Activated T-cell treated with anti-CD3 and anti-CD28 coated beads, Interleukin-2, amount 50 U/mL, for 4 hours (primary cell): ENCODE data around the gene ZNF804B. TPM values are rescaled to one million over a fixed set of nuclear protein-coding genes. Genes with fewer than 3 reads are reported as not detected.

Source experiments
- ATAC-seq, 2 donors: fragments of 200-7000 bp; cut with Tn5 transposase; one replicate each; pipeline ENCODE4 v1.10.0; 2021
- DNase-seq: peaks from one replicate; pipeline ENCODE4 v3.0.0-alpha.2; 2020
- H3K27me3 Mint-ChIP-seq: one replicate; pipeline ENCODE4 v1.8.0; 2021; ENCODE audit warnings: low read depth, mixed read lengths
- H3K36me3 Mint-ChIP-seq: one replicate; pipeline ENCODE4 v1.8.0; 2022; ENCODE audit warnings: mixed read lengths; ENCODE audit not compliant: insufficient read depth
- H3K4me1 Mint-ChIP-seq: one replicate; pipeline ENCODE4 v1.8.0; 2021; ENCODE audit warnings: low read depth, mixed read lengths
- H3K4me3 Mint-ChIP-seq: one replicate; pipeline ENCODE4 v1.8.0; 2021; ENCODE audit warnings: mild to moderate bottlenecking, moderate library complexity, mixed read lengths
- H3K9me3 Mint-ChIP-seq: one replicate; pipeline ENCODE4 v1.8.0; 2021; ENCODE audit warnings: mixed read lengths
- total RNA-seq, 3 donors: library from RNA; stranded (reverse); gene quantifications; one replicate each; pipeline ENCODE4 v1.2.1, GENCODE V29; 2021

The ZNF804B gene
- total RNA-seq, 3 donors from 2014 or later, result not detected

DNA sequence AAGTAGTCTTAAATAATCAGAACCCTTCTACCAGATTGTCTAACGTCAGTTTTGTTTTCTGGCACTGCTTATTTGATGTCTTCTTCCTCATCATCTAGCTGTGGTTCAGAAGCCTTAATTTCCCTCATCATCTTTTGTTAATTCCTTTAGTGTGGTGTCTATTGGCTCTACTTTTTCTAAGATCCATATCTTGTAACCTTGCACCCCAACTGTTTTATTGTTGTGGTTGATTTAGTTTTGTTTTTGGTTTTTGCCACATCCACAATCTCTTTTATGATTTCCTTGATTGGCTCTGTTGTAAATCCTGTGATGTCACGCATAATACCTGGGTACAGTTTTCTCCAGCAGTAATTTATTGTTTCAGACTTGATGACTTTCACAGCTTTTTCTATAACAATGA, 499.6 kb downstream of the ZNF804B start:
- H3K4me1 Mint-ChIP-seq, result peaks cover 7% of the 10 kb centered on the region
- ATAC-seq, result no peak
- H3K4me3 Mint-ChIP-seq, result no peak overlapping the region
- H3K27me3 Mint-ChIP-seq, result no peaks in the 10 kb centered on the region
- H3K9me3 Mint-ChIP-seq, result peaks cover 4% of the 10 kb centered on the region
- no peaks in the 10 kb centered on the region for H3K36me3 Mint-ChIP-seq
- no peak for DNase-seq

DNA sequence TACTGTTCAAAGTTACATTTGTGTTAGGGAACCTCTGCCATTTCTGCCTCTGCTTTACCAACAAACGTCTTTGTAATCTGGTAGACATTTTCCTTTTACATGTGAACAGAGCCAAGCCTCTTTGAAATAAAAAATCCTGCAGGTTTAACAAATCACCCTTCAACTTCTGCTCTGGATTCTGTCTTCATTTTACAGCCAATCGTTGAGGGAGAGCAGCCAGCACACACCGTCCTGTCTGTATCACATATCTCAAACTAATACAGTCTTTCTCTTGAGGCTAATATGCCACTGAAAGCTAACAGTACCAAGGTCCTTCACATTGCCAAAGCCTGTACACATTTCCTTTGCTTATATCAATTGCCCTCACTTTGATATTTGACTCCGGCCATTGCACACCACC, 504.6 kb downstream of the ZNF804B start:
- no peak for DNase-seq
- Mint-ChIP-seq H3K36me3 (no peaks in the 10 kb centered on the region), H3K4me3 (no peak overlapping the region), H3K9me3 (no peaks in the 10 kb centered on the region), H3K4me1 (peaks cover 2% of the 10 kb centered on the region), H3K27me3 (peaks cover 2% of the 10 kb centered on the region)
- ATAC-seq, result no peak

DNA sequence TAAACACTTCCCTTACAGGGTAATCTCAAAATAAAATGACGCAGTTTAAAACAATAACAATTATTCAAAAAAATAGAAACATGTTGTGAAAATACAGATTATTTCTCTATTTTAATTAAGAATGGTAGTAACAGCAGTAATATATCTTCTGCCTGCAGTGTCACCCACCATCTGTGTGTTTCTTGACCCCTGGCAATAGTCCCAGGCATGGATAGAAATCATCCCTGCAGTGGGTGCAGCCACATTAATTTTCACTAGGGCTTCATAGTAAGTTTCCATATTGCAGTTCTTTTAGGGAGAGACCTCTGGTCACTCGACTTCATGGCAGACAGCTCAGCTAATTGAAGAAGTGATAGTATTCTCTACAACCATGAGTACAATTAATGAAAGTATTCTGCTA, 506.1 kb downstream of the ZNF804B start:
- Mint-ChIP-seq H3K4me1 (no peaks in the 10 kb centered on the region), H3K4me3 (no peak overlapping the region), H3K27me3 (peaks cover 2% of the 10 kb centered on the region), H3K36me3 (no peaks in the 10 kb centered on the region), H3K9me3 (no peaks in the 10 kb centered on the region)
- no peak for ATAC-seq
- DNase-seq, result no peak

DNA sequence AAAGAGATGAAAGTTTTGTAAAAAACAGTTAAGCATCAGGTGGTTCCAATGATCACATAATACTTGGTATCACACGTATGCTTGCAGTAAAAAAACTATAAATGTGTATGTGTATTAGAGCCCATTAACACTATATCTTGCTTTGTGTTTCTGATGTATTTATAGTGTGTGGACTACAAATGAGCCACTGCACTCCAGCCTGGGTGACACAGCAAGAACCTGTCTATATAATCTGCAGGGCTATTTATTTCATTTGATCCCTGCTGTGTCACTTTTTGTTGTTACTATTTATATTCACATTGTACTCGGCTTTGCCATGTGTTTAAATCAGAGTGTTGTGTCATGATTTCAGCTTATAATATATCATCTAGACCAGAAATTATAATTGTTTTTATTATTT, 523.8 kb downstream of the ZNF804B start:
- DNase-seq (no peak), ATAC-seq (no peak)
- H3K4me1 Mint-ChIP-seq, result no peaks in the 10 kb centered on the region
- no peaks in the 10 kb centered on the region for H3K36me3 Mint-ChIP-seq
- no peaks in the 10 kb centered on the region for H3K27me3 Mint-ChIP-seq
- H3K9me3 Mint-ChIP-seq, result peaks cover 5% of the 10 kb centered on the region
- no peak overlapping the region for H3K4me3 Mint-ChIP-seq

DNA sequence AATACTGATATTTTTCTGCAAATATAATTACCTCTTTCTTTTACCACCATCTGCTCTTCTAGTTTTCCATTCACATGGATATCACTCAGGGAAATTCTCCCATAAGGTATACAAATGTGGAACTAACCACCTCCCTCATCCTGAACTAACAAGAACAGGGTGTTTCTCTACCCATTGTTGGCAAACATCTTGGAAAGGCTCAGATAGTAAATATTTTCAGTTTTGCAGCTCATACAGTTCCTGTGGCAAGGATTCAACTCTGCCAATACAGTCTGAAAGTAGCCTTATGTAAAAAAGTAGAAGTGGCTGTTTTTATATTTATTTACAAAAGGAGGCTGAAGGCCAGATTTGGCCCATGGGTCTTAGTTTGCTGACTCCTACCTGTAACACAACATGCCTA, 549.0 kb downstream of the ZNF804B start:
- no peak for DNase-seq
- H3K9me3 Mint-ChIP-seq, result peaks cover 3% of the 10 kb centered on the region
- H3K27me3 Mint-ChIP-seq, result no peaks in the 10 kb centered on the region
- no peak for ATAC-seq
- no peaks in the 10 kb centered on the region for H3K4me1 Mint-ChIP-seq
- no peak overlapping the region for H3K4me3 Mint-ChIP-seq
- H3K36me3 Mint-ChIP-seq, result no peaks in the 10 kb centered on the region

DNA sequence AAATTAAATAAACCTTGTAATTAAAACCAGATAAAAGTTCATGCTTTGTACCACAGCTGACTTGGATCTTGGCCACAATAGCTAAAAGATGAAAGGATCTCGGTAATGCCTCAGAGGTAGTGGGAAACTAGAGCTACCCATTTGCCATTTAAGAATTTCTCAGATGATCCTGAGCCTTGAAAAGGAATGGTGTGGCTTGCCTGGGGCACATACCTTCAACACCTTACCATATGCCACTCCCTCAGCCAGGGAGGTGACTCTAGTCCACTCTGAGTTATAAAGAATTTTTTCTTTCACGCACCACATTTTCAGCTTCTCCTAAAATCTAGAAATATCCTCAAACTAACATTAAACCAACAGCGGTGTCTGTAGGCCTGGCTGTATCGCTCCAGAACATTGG, 552.4 kb downstream of the ZNF804B start:
- Mint-ChIP-seq H3K4me1 (no peaks in the 10 kb centered on the region), H3K27me3 (no peaks in the 10 kb centered on the region), H3K36me3 (no peaks in the 10 kb centered on the region), H3K4me3 (no peak overlapping the region), H3K9me3 (peaks cover 8% of the 10 kb centered on the region)
- no peak for ATAC-seq
- no peak for DNase-seq

DNA sequence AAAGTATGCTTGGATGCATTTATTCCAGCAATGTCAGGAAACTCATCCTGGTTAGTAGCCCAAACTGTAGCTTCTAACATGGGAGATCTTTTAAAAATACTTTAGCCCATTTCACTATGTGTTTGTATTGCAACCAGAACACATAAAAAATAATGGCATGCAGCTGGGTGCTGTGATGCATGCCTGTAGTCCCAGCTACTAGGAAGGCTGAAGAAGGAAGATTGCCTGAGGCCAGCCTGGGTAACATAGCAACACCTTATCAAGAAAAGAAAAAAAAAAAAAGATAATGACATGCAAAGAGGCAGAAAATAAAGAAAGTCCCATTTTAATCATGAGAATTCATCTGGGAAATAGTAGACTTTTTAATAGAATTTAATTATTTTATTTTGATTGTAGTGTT, 553.1 kb downstream of the ZNF804B start:
- ATAC-seq, result no peak
- H3K27me3 Mint-ChIP-seq, result no peaks in the 10 kb centered on the region
- no peak for DNase-seq
- H3K9me3 Mint-ChIP-seq, result peaks cover 8% of the 10 kb centered on the region
- no peaks in the 10 kb centered on the region for H3K36me3 Mint-ChIP-seq
- H3K4me1 Mint-ChIP-seq, result no peaks in the 10 kb centered on the region
- no peak overlapping the region for H3K4me3 Mint-ChIP-seq

DNA sequence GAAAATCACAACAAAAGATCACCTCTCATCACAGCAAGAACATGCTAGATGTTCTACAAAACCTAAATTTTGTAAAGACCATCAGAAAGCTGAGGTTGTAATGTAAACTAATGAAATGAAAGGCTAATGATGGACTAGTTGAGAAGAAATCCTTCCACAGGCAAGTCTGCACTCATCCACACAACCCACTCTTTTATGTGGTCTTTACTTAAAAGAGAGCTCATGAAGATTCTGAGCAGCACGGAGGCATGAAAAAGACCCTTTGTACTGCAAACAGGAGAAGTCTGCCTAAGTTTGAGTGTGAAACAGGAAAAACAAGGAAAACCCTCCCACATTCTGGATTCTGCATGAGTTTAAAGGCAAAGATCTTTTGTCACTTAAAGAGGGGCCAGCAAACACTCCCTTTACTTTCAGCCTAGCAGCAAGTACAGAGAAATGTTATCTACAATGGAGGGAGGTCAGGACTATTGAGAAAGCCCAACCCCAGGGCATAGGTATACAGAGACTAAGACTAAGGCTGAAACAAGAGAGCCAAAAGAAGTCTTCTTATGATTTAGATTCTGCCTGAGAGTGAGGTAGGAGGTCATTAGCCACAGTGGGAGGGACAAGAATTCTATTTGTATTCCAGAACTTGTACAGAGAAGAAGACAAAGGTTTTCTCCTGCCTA, 557.2 kb downstream of the ZNF804B start:
- ATAC-seq (no peak), DNase-seq (no peak)
- H3K4me3 Mint-ChIP-seq, result no peak overlapping the region
- no peaks in the 10 kb centered on the region for H3K27me3 Mint-ChIP-seq
- peaks cover 8% of the 10 kb centered on the region for H3K9me3 Mint-ChIP-seq
- no peaks in the 10 kb centered on the region for H3K4me1 Mint-ChIP-seq
- H3K36me3 Mint-ChIP-seq, result no peaks in the 10 kb centered on the region

DNA sequence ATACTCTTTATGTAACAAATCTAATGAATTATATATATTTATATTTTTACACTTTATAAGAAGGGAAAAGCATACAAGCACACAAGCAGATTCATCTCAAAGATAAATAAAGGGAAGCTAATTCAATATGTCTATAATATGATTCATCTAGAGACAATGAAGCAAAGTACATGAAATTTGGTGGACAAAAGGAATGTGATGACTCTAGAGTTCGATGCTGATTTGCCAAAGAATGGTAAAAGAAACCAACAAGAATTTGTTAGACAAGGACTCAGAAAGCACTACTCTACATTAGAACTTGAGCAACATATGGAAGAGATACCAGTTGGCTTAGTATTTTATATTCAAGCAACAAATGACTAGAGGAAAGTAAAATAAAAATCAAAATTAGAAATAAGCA, 572.5 kb downstream of the ZNF804B start:
- DNase-seq (no peak), ATAC-seq (no peak)
- H3K4me1 Mint-ChIP-seq, result peaks cover 1% of the 10 kb centered on the region
- no peaks in the 10 kb centered on the region for H3K36me3 Mint-ChIP-seq
- no peaks in the 10 kb centered on the region for H3K27me3 Mint-ChIP-seq
- no peak overlapping the region for H3K4me3 Mint-ChIP-seq
- H3K9me3 Mint-ChIP-seq, result no peaks in the 10 kb centered on the region

DNA sequence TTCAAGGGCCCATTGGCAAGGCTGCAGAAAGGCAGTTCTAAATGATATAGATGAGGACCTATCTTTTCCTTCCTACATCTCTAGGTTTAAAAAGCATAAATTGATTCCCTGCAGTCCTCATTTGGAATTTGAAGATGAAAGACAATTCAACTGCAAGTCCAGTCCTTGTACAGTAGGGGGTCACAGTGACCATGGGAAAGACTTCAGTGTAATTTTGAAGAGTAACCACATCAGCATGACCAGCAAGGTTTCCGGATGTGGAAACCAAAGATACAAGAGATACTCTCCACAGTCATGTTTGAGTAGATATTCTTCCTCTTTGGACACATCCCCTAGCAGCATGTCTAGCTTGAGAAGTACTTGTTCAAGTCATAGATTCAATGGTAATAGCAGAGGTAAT, 575.3 kb downstream of the ZNF804B start:
- peaks cover 1% of the 10 kb centered on the region for H3K4me1 Mint-ChIP-seq
- DNase-seq, result no peak
- no peak for ATAC-seq
- H3K9me3 Mint-ChIP-seq, result no peaks in the 10 kb centered on the region
- H3K27me3 Mint-ChIP-seq, result no peaks in the 10 kb centered on the region
- no peak overlapping the region for H3K4me3 Mint-ChIP-seq
- H3K36me3 Mint-ChIP-seq, result no peaks in the 10 kb centered on the region

DNA sequence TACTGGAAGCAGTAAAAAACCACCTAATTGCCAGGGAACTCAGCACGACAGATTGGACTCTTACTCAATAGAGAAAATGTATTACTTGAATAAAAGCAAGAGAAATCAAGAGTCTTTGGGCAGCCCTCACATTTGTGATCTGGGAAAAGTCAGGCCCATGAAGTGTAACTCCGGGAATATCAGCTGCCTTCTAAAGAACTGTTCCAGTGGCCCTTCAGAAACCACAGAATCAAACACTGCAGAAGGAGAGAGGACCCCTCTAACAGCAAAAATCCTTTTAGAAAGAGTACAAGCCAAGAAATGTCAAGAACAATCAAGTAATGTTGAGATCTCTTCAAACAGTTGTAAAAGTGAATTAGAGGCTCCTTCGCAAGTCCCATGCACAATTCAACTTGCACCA, 576.0 kb downstream of the ZNF804B start:
- no peaks in the 10 kb centered on the region for H3K27me3 Mint-ChIP-seq
- no peaks in the 10 kb centered on the region for H3K9me3 Mint-ChIP-seq
- H3K4me1 Mint-ChIP-seq, result peaks cover 1% of the 10 kb centered on the region
- H3K4me3 Mint-ChIP-seq, result no peak overlapping the region
- H3K36me3 Mint-ChIP-seq, result no peaks in the 10 kb centered on the region
- no peak for ATAC-seq
- DNase-seq, result no peak

DNA sequence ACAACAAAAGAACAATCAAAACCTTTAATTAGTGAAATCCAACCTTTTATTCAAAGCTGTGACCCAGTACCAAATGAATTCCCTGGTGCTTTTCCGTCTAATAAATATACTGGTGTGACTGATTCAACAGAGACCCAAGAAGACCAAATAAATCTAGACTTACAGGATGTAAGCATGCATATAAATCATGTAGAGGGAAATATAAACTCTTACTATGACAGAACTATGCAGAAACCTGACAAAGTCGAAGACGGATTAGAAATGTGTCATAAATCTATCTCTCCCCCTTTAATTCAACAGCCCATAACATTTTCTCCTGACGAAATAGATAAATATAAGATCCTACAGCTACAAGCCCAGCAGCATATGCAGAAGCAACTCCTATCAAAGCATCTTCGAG, 576.6 kb downstream of the ZNF804B start:
- Mint-ChIP-seq H3K36me3 (no peaks in the 10 kb centered on the region), H3K4me3 (no peak overlapping the region), H3K9me3 (no peaks in the 10 kb centered on the region), H3K4me1 (peaks cover 1% of the 10 kb centered on the region), H3K27me3 (no peaks in the 10 kb centered on the region)
- ATAC-seq (no peak), DNase-seq (no peak)

DNA sequence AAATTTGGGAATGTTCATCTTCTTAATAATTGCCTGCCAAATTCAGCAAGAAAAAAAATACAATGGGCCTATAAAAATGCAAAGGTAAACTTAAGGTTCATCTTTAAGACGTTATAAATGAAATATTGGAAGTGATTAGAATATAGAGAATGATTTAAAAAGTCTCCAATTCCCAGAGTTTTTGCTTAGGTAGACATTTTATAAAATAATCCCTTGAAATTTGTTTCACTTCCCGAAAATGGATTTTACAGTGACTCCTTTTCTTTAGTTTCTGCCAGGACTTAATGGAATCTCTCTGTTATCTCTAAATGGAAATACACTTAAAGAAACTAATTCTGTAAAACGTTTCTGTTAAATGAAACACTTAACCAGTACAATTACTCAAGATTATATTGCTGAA, 580.2 kb downstream of the ZNF804B start:
- H3K4me1 Mint-ChIP-seq, result peaks cover 1% of the 10 kb centered on the region
- DNase-seq, result no peak
- no peaks in the 10 kb centered on the region for H3K36me3 Mint-ChIP-seq
- H3K27me3 Mint-ChIP-seq, result no peaks in the 10 kb centered on the region
- no peak for ATAC-seq
- H3K4me3 Mint-ChIP-seq, result no peak overlapping the region
- H3K9me3 Mint-ChIP-seq, result no peaks in the 10 kb centered on the region

DNA sequence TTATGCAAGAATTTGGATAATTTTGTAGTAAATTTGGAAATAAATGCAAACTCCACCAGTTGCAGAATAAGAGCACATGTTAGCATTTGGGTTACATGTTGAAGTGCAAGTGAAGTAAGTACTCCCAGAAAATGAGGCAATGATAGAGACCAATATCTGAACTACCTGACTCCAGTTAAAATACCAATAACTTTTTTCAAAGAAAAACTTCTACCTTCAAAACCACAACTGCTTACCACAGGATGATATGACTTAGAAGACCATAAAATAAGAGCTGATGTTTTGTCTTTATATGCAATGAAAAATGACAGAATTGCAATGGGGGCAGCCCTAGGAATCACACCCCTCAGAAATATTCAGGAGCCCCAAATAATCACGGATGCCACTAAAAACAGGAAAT, 597.6 kb downstream of the ZNF804B start:
- Mint-ChIP-seq H3K36me3 (no peaks in the 10 kb centered on the region), H3K4me3 (no peak overlapping the region), H3K27me3 (no peaks in the 10 kb centered on the region), H3K9me3 (no peaks in the 10 kb centered on the region), H3K4me1 (peaks cover 8% of the 10 kb centered on the region)
- no peak for DNase-seq
- ATAC-seq, result no peak

DNA sequence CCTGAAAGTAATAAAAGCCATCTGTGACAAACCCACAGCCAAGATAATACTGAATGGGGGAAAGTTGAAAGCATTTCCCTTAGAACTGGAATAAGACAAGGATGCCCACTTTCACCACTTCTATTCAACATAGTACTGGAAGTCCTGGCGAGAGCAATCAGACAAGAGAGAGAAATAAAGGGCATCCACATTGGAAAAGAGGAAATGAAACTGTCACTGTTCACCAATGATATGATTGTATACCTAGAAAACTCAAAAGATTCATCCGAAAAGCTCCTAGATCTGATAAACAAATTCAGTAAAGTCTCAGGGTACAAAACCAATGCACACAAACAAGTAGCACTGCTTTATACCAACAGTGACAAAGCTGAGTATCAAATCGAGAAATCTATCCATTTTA, 617.7 kb downstream of the ZNF804B start:
- Mint-ChIP-seq H3K9me3 (no peaks in the 10 kb centered on the region), H3K27me3 (no peaks in the 10 kb centered on the region), H3K4me1 (no peaks in the 10 kb centered on the region), H3K36me3 (no peaks in the 10 kb centered on the region), H3K4me3 (no peak overlapping the region)
- no peak for DNase-seq
- no peak for ATAC-seq

DNA sequence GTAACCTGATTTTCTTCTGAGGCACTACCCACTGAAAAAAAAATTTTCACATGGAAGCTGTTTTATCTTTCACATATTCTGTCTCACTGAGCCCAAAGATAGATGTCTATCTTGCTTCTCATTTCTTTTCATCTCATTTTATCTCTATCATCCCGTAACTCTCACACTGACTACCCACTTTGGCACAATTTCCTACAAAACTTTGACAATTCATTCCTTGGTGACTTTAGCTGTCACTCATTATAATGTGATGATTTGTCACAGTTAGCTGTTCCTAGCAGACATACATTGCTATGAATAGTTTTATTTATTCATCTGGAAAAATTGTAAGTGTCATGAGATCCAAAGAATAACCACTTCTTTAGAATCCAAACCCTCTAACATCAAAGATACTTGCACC, 625.9 kb downstream of the ZNF804B start:
- Mint-ChIP-seq H3K36me3 (no peaks in the 10 kb centered on the region), H3K9me3 (peaks cover 6% of the 10 kb centered on the region), H3K4me3 (no peak overlapping the region), H3K27me3 (no peaks in the 10 kb centered on the region), H3K4me1 (no peaks in the 10 kb centered on the region)
- ATAC-seq, result no peak
- no peak for DNase-seq
